Measurements from ENCODE around the gene MVK. TPM values are rescaled to one million over a fixed set of nuclear protein-coding genes. Genes with fewer than 3 reads are reported as not detected.
A peak's percentile ranks its signal among the peaks of the same experiment; 100 is the strongest.

Gene MVK
- polyA plus RNA-seq, 3 donors: 1.1 to 3.8 (median 1.6) TPM

DNA sequence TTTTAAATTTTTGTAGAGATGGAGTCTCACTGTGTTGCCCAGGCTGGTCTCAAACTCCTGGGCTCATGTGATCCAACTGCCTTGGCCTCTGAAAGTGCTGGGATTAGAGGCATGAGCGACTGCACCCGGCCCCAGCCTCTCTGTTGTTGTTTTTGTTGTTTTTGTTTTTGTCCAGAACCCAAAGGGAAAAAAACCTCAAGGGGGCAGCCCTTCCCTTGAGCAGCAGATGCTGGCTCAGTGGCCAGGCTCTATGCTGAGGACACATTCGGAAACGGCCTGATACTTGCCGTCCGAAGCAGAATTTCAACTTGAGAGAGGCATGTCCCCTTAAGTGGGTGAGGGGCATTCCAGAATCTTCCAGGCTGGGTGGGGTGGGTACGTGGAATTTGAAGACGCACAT is 6.7 kb downstream of the MVK start:
- Histone ChIP-seq H3K4me3 (replicated peaks in 1 of 3; ENCODE audit: low read depth in 2 of 3, low read length in 3 of 3) (no peak overlapping the region), H3K4me1 (ENCODE audit: control insufficient read depth in 1 of 2, insufficient read depth in 2 of 2, low read length in 2 of 2) (no peaks in the 10 kb centered on the region), H4K20me1 (ENCODE audit: insufficient read depth, low read length) (no peaks in the 10 kb centered on the region), H3K36me3 (replicated peaks in 1 of 2; ENCODE audit: control insufficient read depth in 1 of 2, insufficient read depth in 2 of 2, low read length in 2 of 2) (peaks cover 24 to 68% of the 10 kb centered on the region in 2 donors), H3K9me3 (replicated peaks in 1 of 2; ENCODE audit: control insufficient read depth in 1 of 2, insufficient read depth in 1 of 2, low read length in 2 of 2) (no peaks in the 10 kb centered on the region), H3K9ac (ENCODE audit: insufficient read depth, low read length, poor library complexity, severe bottlenecking) (no peak overlapping the region), H3K27ac (ENCODE audit: low read depth in 1 of 2, low read length in 2 of 2) (no peak overlapping the region), H3K4me2 (replicated peaks; ENCODE audit: extremely low read depth, low read length, poor library complexity, severe bottlenecking) (no peak overlapping the region), H2AFZ (ENCODE audit: insufficient read depth, low read depth, low read length, poor library complexity, severe bottlenecking) (no peak overlapping the region), H3K79me2 (ENCODE audit: insufficient read depth, low read length) (no peaks in the 10 kb centered on the region), H3K27me3 (ENCODE audit: control insufficient read depth in 2 of 2, insufficient read depth in 2 of 2, low read length in 2 of 2) (no peaks in the 10 kb centered on the region)
- peaks cover 56 to 63% of the 10 kb centered on the region in 2 donors for H3K36me3 Mint-ChIP-seq
- no peaks in the 10 kb centered on the region for H3K4me1 Mint-ChIP-seq
- WGBS (ENCODE audit: insufficient coverage): 98% methylated on average over 7 of the region's 8 CpGs
- H3K9me3 Mint-ChIP-seq: no peaks in the 10 kb centered on the region
- peaks cover 0 to 1% (median 0%) of the 10 kb centered on the region in 3 donors for H3K27me3 Mint-ChIP-seq (ENCODE audit: low read depth in 3 of 3)
- H3K27ac Mint-ChIP-seq: peak overlapping the region in 1 of 7 donors; percentile 11
- TF ChIP-seq, protein P1, sequence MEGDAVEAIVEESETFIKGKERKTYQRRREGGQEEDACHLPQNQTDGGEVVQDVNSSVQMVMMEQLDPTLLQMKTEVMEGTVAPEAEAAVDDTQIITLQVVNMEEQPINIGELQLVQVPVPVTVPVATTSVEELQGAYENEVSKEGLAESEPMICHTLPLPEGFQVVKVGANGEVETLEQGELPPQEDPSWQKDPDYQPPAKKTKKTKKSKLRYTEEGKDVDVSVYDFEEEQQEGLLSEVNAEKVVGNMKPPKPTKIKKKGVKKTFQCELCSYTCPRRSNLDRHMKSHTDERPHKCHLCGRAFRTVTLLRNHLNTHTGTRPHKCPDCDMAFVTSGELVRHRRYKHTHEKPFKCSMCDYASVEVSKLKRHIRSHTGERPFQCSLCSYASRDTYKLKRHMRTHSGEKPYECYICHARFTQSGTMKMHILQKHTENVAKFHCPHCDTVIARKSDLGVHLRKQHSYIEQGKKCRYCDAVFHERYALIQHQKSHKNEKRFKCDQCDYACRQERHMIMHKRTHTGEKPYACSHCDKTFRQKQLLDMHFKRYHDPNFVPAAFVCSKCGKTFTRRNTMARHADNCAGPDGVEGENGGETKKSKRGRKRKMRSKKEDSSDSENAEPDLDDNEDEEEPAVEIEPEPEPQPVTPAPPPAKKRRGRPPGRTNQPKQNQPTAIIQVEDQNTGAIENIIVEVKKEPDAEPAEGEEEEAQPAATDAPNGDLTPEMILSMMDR (IDR thresholded peaks at IDR 0.05): no peak
- DNase-seq: no peak
- intact Hi-C loops (cut with micrococcal nuclease): no loop called here
- no peak overlapping the region for H3K4me3 Mint-ChIP-seq

DNA sequence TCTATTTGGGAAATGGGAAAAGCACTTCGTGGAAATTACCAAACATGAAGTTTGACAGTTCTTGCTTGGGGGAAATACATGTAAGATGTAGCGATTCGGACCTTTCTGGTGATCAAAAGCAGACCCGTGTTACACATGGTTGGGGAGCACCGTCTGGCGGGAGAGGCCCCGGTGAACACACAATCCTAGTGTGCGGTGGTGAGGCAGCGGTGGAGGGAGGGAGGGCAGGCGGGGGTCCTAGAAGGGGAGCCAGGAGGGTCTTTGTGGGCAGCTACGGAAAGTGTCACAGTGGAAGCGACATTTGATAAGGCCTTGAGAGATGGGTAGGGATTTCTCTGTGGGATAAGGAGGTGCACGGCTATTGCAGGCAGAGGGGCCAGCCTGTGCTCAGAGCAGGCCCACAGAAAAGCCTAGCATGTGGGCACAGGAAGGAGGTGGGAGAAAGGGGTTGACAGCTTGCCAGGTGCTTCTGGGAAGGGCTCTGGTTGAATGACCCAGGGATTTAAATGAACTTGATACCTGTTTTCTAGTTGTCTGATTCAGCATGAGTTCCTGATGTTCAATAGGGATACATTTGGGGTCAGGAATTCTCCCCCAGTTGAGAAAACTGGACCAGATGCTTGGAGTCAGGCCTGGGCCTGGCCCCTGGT is 7.2 kb downstream of the MVK start:
- Histone ChIP-seq H2AFZ (ENCODE audit: insufficient read depth, low read depth, low read length, poor library complexity, severe bottlenecking) (no peak overlapping the region), H3K27ac (ENCODE audit: low read depth in 1 of 2, low read length in 2 of 2) (no peak overlapping the region), H3K36me3 (replicated peaks in 1 of 2; ENCODE audit: control insufficient read depth in 1 of 2, insufficient read depth in 2 of 2, low read length in 2 of 2) (peaks cover 24 to 64% of the 10 kb centered on the region in 2 donors), H4K20me1 (ENCODE audit: insufficient read depth, low read length) (no peaks in the 10 kb centered on the region), H3K4me2 (replicated peaks; ENCODE audit: extremely low read depth, low read length, poor library complexity, severe bottlenecking) (no peak overlapping the region), H3K79me2 (ENCODE audit: insufficient read depth, low read length) (no peaks in the 10 kb centered on the region), H3K4me3 (replicated peaks in 1 of 3; ENCODE audit: low read depth in 2 of 3, low read length in 3 of 3) (no peak overlapping the region), H3K9me3 (replicated peaks in 1 of 2; ENCODE audit: control insufficient read depth in 1 of 2, insufficient read depth in 1 of 2, low read length in 2 of 2) (no peaks in the 10 kb centered on the region), H3K27me3 (ENCODE audit: control insufficient read depth in 2 of 2, insufficient read depth in 2 of 2, low read length in 2 of 2) (no peaks in the 10 kb centered on the region), H3K9ac (ENCODE audit: insufficient read depth, low read length, poor library complexity, severe bottlenecking) (no peak overlapping the region), H3K4me1 (ENCODE audit: control insufficient read depth in 1 of 2, insufficient read depth in 2 of 2, low read length in 2 of 2) (no peaks in the 10 kb centered on the region)
- no peak overlapping the region for H3K4me3 Mint-ChIP-seq
- TF ChIP-seq, protein P1 (IDR thresholded peaks at IDR 0.05): no peak
- 97% methylated on average over 13 of the region's 13 CpGs for WGBS (ENCODE audit: insufficient coverage)
- DNase-seq: no peak
- intact Hi-C loops (cut with micrococcal nuclease): no loop called here
- H3K27ac Mint-ChIP-seq: peak overlapping the region in 1 of 7 donors; percentile 65
- H3K4me1 Mint-ChIP-seq: no peaks in the 10 kb centered on the region
- no peaks in the 10 kb centered on the region for H3K9me3 Mint-ChIP-seq
- H3K27me3 Mint-ChIP-seq (ENCODE audit: low read depth in 3 of 3): peaks cover 0 to 1% (median 0%) of the 10 kb centered on the region in 3 donors
- H3K36me3 Mint-ChIP-seq: peaks cover 56 to 59% of the 10 kb centered on the region in 2 donors

Measured in CD14-positive monocyte (primary cell).